Measurements from ENCODE around the gene ARL16.

Gene ARL16

DNA sequence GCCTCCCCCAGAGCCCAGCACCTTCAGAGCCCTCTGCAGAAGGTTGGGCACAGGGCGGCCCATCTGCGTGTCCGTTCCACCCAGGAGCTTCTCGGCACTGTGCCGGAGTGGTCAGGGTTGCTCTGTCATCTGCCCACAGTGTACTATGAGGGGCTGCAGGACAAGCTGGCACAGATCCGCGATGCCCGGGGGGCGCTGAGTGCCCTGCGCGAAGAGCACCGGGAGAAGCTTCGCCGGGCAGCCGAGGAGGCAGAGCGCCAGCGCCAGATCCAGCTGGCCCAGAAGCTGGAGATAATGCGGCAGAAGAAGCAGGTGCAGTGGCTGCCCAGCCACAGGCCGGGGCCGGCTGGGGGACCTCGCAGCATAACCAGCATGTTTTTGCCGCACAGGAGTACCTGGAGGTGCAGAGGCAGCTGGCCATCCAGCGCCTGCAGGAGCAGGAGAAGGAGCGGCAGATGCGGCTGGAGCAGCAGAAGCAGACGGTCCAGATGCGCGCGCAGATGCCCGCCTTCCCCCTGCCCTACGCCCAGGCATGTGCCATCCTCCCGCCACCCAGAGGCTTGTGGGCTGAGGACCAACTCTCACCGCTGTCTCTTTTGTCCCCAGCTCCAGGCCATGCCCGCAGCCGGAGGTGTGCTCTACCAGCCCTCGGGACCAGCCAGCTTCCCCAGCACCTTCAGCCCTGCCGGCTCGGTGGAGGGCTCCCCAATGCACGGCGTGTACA, 12.8 kb upstream of the ARL16 start:
- no peak for DNase-seq (ENCODE audit: low read depth in 2 of 3, low spot score in 1 of 3)

DNA sequence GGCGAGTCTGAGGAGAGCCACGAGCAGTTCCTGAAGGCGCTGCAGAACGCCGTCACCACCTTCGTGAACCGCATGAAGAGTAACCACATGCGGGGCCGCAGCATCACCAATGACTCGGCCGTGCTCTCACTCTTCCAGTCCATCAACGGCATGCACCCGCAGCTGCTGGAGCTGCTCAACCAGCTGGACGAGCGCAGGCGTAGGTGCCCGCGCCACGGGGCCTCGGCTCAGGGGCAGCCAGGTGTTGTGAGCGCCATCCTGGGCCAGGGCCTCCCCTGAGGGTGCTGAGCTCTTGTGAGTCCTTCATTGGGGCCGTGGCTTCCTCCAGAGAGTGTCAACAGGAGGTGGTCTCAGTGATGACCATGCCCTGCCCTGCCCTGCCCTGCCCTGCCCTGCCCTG, 12.2 kb upstream of the ARL16 start:
- DNase-seq (ENCODE audit: low read depth in 2 of 3, low spot score in 1 of 3): no peak

DNA sequence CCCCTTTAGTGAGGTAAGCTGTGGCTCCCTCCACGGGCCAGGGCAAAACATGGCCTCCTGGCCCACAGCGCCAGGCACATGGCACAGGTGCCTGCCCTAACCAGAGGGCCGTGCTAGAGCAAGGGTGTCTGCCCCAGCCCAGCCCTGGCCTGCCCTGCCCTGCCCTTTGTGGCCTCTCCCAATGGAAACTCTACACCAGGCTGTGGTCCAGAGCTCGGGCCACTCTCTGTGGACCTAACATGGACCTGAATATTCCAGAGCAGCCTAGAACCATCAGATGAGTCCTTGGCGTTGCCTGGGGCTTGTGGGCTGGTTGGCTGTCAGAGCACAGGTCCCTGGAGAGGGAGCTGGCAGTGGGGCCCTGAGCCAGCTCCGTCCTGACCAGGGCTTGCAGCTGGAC, 11.6 kb upstream of the ARL16 start:
- no peak for DNase-seq (ENCODE audit: low read depth in 2 of 3, low spot score in 1 of 3)

DNA sequence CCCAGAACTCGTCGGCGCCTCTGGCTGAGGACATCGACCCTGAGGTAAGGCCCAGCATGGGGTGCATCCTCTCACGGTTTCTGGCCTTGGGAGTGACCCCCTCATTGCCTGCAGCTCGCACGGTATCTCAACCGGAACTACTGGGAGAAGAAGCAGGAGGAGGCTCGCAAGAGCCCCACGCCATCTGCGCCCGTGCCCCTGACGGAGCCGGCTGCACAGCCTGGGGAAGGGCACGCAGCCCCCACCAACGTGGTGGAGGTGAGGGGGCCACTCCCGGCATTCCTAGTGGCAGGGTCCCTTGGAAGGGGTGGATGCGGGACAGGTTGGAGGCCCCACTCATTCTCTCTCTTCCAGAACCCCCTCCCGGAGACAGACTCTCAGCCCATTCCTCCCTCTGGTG, 11.2 kb upstream of the ARL16 start:
- DNase-seq (ENCODE audit: low read depth in 2 of 3, low spot score in 1 of 3): no peak

GRCh38 chr17:81693509-81694210, 10.1 kb upstream of the ARL16 start:
- DNase-seq (ENCODE audit: low read depth in 2 of 3, low spot score in 1 of 3): no peak

DNA sequence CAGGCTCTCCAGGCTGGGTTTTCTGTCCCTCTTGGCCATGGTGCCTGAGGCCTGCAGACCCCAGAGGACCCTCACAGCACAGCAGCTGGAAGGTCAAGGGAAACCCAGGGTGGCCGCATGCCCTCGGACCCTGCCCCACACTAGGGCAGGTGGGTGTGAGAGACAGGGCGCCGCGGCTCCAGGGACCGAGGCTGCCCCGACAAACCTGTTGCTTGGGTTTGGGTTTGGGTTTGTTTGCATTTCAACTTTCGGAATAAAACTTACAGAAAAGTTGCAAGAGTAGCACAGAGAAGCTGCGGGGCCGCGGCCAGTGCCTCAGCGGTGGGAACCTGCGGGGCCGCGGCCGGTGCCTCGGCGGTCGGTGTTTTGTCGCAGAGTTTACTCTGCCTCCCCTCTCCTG, 8.0 kb upstream of the ARL16 start:
- DNase-seq (ENCODE audit: low read depth in 2 of 3, low spot score in 1 of 3): no peak

- no peak for DNase-seq (ENCODE audit: low read depth in 2 of 3, low spot score in 1 of 3)
Observed at GRCh38 chr17:81691196-81691595, 7.6 kb upstream of the ARL16 start.

DNA sequence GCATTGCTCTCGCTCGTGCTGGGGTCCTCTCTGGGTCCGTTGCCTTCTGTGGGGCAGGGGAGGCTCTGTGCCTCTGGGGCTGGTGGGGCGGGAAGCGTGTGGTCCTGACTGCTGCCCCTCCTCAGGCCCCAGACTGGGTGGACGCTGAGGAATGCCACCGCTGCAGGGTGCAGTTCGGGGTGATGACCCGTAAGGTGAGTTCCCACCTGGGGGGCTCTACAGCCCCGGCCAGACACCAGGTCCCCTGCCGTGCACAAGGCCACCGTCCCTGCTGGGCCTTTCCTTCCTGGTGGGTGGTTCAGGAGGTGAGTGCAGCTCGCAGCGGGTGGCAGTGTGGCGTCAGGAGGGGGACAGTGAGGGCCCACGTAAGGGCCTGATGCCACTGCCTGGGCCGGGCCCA, 7.0 kb upstream of the ARL16 start:
- DNase-seq (ENCODE audit: low read depth in 2 of 3, low spot score in 1 of 3): no peak

- DNase-seq (ENCODE audit: low read depth in 2 of 3, low spot score in 1 of 3): no peak
Observed at GRCh38 chr17:81690066-81690465, 6.5 kb upstream of the ARL16 start.

- DNase-seq (ENCODE audit: low read depth in 2 of 3, low spot score in 1 of 3): no peak
Observed at GRCh38 chr17:81688616-81689015, 5.0 kb upstream of the ARL16 start.

DNA sequence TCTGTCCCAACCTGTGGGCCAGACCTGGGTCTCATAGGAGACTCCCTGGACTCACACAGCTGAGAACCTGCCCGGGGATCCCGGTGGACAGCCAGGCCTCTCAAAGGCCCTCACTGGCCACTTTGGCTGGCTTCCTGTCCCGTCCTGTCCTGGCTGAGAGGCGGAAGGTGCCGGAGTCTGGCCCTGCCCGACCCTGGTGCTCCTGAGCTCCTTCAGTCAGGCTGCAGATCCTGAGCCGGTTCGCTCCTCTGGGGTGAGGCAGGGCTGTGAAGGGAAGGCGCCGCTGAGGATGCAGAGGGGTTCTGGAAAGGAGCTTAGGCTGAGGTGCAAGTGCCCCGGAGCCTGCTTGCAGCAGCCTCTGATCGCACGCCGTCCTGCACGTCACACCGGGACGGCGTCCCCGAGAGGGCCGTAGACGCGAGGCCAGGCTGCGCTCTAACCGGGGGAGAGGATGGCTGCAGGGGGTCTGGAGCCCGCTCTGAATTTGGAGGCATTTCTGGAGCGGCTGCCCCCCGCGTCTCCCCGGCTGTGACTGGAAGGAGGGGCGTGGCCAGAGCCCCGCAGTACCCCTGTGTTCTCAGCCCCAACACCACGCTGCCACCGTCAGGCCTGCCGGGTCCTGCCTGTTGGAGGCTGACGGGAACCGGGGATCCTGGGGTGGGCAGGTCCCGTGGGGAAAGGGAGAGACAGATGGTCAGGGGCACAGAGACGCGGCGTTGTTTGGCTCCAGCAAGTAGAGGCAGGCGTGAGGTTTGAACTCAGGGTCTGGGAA, 4.4 kb upstream of the ARL16 start:
- no peak for DNase-seq (ENCODE audit: low read depth in 2 of 3, low spot score in 1 of 3)

- DNase-seq (ENCODE audit: low read depth in 2 of 3, low spot score in 1 of 3): no peak
Observed at GRCh38 chr17:81686614-81687013, 3.0 kb upstream of the ARL16 start.

DNA sequence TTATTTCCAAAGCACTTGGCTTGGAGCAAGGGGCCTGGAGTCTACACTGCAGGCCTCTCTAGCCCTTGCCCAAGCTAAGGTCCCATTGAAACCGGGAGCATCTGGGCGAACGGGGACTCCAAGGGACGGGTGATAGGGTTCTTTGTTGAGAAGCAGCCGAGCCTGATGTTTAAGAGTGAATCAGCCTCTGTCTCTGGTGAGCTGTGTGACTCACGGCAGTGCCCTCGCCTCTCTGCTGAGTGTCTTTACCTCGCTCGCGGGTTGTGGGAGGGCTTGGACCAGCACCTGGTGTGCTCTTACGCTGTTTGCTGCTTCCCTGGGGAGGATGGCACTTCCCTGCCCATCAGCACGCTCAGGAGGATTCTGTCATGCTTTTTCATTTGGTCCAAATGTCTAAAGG, 1.5 kb upstream of the ARL16 start:
- DNase-seq (ENCODE audit: low read depth in 2 of 3, low spot score in 1 of 3): peak; percentile 39 to 41 (median 40)

DNA sequence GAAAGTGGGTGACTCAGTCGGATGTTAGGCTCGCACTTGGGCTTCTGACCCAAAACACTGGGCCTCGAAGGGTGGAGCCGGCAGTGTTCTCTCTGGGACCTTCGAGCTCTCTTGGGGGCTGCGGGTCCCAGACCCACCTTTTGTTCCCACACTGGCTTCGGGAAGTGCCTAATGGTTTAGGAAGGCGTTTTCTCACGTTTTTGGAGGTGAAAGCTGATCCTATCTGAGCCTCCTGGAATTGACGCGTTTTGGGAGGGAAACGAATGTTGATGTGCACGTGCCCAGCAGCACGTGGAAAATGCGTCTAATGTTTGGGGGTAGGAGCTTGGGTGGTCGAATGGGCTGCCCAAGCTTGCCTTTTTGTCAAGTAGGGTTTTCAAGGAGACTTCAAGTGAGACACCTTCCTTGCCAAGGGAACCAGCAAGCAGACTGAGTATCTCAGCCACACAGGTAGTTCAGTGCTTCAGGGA, 880 bp upstream of the ARL16 start:
- DNase-seq (ENCODE audit: low read depth in 2 of 3, low spot score in 1 of 3): no peak

- no peak for DNase-seq (ENCODE audit: low read depth in 2 of 3, low spot score in 1 of 3)
Observed at GRCh38 chr17:81683208-81683583, 401 bp downstream of the ARL16 start.

DNA sequence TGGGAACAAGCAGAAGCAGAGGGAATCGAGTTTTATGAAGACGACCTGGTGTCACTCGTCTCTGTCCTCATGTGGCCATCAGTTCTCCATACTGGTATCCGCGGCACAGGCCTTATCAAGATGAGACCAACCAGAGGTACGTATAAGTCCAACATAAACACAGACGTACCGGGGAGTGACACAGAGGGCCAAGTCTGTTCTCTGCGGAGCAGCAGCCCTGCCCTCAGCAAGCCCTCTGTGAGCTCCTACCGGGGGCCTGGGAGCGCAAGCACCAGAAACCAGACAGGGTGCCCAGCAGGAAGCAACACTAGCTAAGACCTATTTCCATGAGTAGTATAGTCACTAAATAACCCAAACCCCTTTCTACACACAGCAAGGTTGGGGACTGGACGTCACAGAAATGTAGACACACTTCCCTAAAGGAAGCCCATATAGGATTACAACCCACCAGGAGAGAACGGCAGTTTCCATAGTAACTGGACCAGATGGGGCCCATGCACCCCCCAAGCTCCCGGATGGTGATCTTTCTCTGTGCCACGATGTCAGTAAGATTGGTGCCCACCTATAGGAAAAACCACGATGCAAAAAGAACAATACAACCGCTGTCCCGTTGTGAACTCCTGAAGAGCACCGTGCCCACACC, 911 bp downstream of the ARL16 start:
- no peak for DNase-seq (ENCODE audit: low read depth in 2 of 3, low spot score in 1 of 3)

- DNase-seq (ENCODE audit: low read depth in 2 of 3, low spot score in 1 of 3): no peak
Observed at GRCh38 chr17:81681672-81682071, 1.9 kb downstream of the ARL16 start.

GRCh38 chr17:81680150-81680549, 3.4 kb downstream of the ARL16 start:
- DNase-seq (ENCODE audit: low read depth in 2 of 3, low spot score in 1 of 3): no peak

GRCh38 chr17:81676906-81677305, 6.7 kb downstream of the ARL16 start:
- no peak for DNase-seq (ENCODE audit: low read depth in 2 of 3, low spot score in 1 of 3)

GRCh38 chr17:81675515-81676221, 7.9 kb downstream of the ARL16 start:
- peak in 1 of 3 donors; percentile 22 for DNase-seq (ENCODE audit: low read depth in 2 of 3, low spot score in 1 of 3)

Measured in stimulated activated CD4-positive, alpha-beta T cell treated with anti-CD3 and anti-CD28 coated beads, Interleukin-12 subunit alpha, Interleukin-12 subunit beta, amount 100 ng/mL, for 48 hours (primary cell).